GM21529 (cell line): Measurements from ENCODE around the gene GBF1.

ENCODE experiments used
- ATAC-seq: cut with Tn5 transposase; IDR thresholded peaks from one replicate; pipeline ENCODE4 v1.9.1; 2021; ENCODE audit not compliant: unreplicated experiment

Gene GBF1

GRCh38 chr10:102407425-102408130, 162.2 kb downstream of the GBF1 start:
- no peak for ATAC-seq

- ATAC-seq: no peak
Measured at GRCh38 chr10:102408131-102408727, 162.9 kb downstream of the GBF1 start.

GRCh38 chr10:102408728-102409603, 163.6 kb downstream of the GBF1 start:
- no peak for ATAC-seq

GRCh38 chr10:102409604-102410428, 164.5 kb downstream of the GBF1 start:
- no peak for ATAC-seq

GRCh38 chr10:102410429-102411073, 165.2 kb downstream of the GBF1 start:
- ATAC-seq: no peak

- no peak for ATAC-seq
Measured at GRCh38 chr10:102411341-102412255, 166.3 kb downstream of the GBF1 start.

GRCh38 chr10:102412293-102412692, 167.0 kb downstream of the GBF1 start:
- ATAC-seq: no peak

- ATAC-seq: no peak
Measured at GRCh38 chr10:102413053-102413705, 167.8 kb downstream of the GBF1 start.

GRCh38 chr10:102413806-102414561, 168.7 kb downstream of the GBF1 start:
- ATAC-seq: no peak

GRCh38 chr10:102414749-102415148, 169.4 kb downstream of the GBF1 start:
- ATAC-seq: no peak

- ATAC-seq: no peak
Measured at GRCh38 chr10:102416283-102416682, 171.0 kb downstream of the GBF1 start.

GRCh38 chr10:102416695-102417094, 171.4 kb downstream of the GBF1 start:
- no peak for ATAC-seq

GRCh38 chr10:102418622-102419268, 173.4 kb downstream of the GBF1 start, which contains the start of gene PSD:
Gene PSD, minus strand, starts transcription at chr10:102418785. Its CDS starts 1,747 bp downstream, at chr10:102417038.
- no peak for ATAC-seq

GRCh38 chr10:102419269-102420180, 174.2 kb downstream of the GBF1 start:
- no peak for ATAC-seq

GRCh38 chr10:102420181-102420713, 174.9 kb downstream of the GBF1 start:
- ATAC-seq: no peak
